Kidney (tissue), 14 donors: Measurements from ENCODE around the gene BTBD9. TPM values are rescaled to one million over a fixed set of nuclear protein-coding genes. Genes with fewer than 3 reads are reported as not detected.

Experiments
- DNase-seq, 5 donors: peaks; one replicate each; pipeline ENCODE4 v3.0.0-alpha.2; 2013 to 2020
- FAIRE-seq: peaks from 2 replicates; lab custom pipeline; 2012; peaks lifted over from hg19 to GRCh38; lab: Jason Lieb, UNC
- H3K27ac ChIP-seq, 2 donors: one replicate each; pipeline ENCODE4 v1.7.0; 2013; ENCODE audit warnings: low read depth in 2 of 2, low read length in 2 of 2, inconsistent platforms in 1 of 2
- H3K27me3 ChIP-seq: one replicate; pipeline ENCODE4 v1.7.1; 2013; ENCODE audit warnings: low read length, inconsistent platforms; ENCODE audit not compliant: control insufficient read depth, insufficient read depth
- H3K36me3 ChIP-seq, 3 donors: one replicate each; pipeline versions ENCODE4 v1.7.0 to v1.7.1; 2013; ENCODE audit warnings: low read length in 3 of 3, control low read depth in 1 of 3, inconsistent platforms in 1 of 3; ENCODE audit not compliant: insufficient read depth in 3 of 3, control insufficient read depth in 2 of 3
- H3K4me1 ChIP-seq, 3 donors: one replicate each; pipeline versions ENCODE4 v1.7.0 to v1.7.1; 2013; ENCODE audit warnings: low read length in 3 of 3, inconsistent platforms in 1 of 3, low read depth in 1 of 3; ENCODE audit not compliant: control insufficient read depth in 2 of 3, insufficient read depth in 2 of 3
- H3K4me3 ChIP-seq, 3 donors: one replicate each; pipeline versions ENCODE4 v1.7.0 to v1.8.1; 2013; ENCODE audit warnings: low read length in 3 of 3, control low read depth in 1 of 3, inconsistent platforms in 1 of 3
- H3K9ac ChIP-seq, 3 donors: one replicate each; pipeline versions ENCODE4 v1.7.0 to v1.7.1; 2013; ENCODE audit warnings: low read length in 3 of 3, control low read depth in 1 of 3, inconsistent platforms in 1 of 3
- H3K9me3 ChIP-seq, 3 donors: one replicate each; pipeline versions ENCODE4 v1.7.0 to v1.7.1; 2013; ENCODE audit warnings: low read length in 3 of 3, control low read depth in 1 of 3, inconsistent platforms in 1 of 3; ENCODE audit not compliant: control insufficient read depth in 2 of 3, insufficient read depth in 1 of 3
- CTCF ChIP-seq: IDR thresholded peaks from 3 replicates; pipeline ENCODE4 v1.5.1; 2012; ENCODE audit warnings: mild to moderate bottlenecking, moderate library complexity, borderline replicate concordance; ENCODE audit not compliant: insufficient read depth; ENCODE audit errors: extremely low read depth
- intact Hi-C: fragments of 100-400 bp; cut with DNase I; formaldehyde crosslinking; loops from one replicate; pipeline ENCODE4 v1.11.1; 2022
- polyA plus RNA-seq: library from polyadenylated mRNA; stranded (reverse); fragments of 350-450 nt; fragmentation: Illumina TruSeq; extraction: RNeasy Lipid Tissue Mini Kit (QIAGEN cat#74804); gene quantifications from one replicate; pipeline ENCODE4 v1.2.3, GENCODE V29; 2014; ENCODE audit warnings: low read depth, low replicate concordance; ENCODE audit not compliant: insufficient read depth
- total RNA-seq: library from RNA; stranded (reverse); fragmentation: NEBNext Ultra II Directional; extraction: Animal tissue kit (Norgen Biotek cat#: 25700); gene quantifications from one replicate; pipeline ENCODE4 v1.2.1, GENCODE V29; 2021
- donor health status: control.
- donor health status: control.
- donor health status: control.
- donor health status: control.
- donor health status: control.
- donor health status: DM: yes; HTN: yes; CAD: no.
- donor health status: Normal renal cell carcinoma (clear cell type).

Gene BTBD9
- total and polyA plus RNA-seq, 2 donors from 2014 or later: 4.2 to 29.9 TPM

- no peak for FAIRE-seq
- no peak for TF ChIP-seq CTCF
- H3K36me3 ChIP-seq: no peaks in the 10 kb centered on the region
- H3K27ac ChIP-seq: no peak overlapping the region
- H3K4me3 ChIP-seq: no peak overlapping the region
- no peaks in the 10 kb centered on the region for H3K27me3 ChIP-seq
- intact Hi-C loops: no loop called here
- H3K9ac ChIP-seq: no peak overlapping the region
- no peaks in the 10 kb centered on the region for H3K9me3 ChIP-seq
- no peaks in the 10 kb centered on the region for H3K4me1 ChIP-seq
- no peak for DNase-seq
Measured at GRCh38 chr6:38248500-38249234, 391.1 kb downstream of the BTBD9 start.

- H3K27ac ChIP-seq: no peak overlapping the region
- FAIRE-seq: no peak
- no peak for DNase-seq
- no peaks in the 10 kb centered on the region for H3K36me3 ChIP-seq
- H3K9ac ChIP-seq: no peak overlapping the region
- H3K9me3 ChIP-seq: no peaks in the 10 kb centered on the region
- intact Hi-C loops: no loop called here
- H3K4me3 ChIP-seq: no peak overlapping the region
- no peaks in the 10 kb centered on the region for H3K4me1 ChIP-seq
- H3K27me3 ChIP-seq: no peaks in the 10 kb centered on the region
- no peak for TF ChIP-seq CTCF
Measured at GRCh38 chr6:38245295-38245694, 394.4 kb downstream of the BTBD9 start.

- no peaks in the 10 kb centered on the region for H3K27me3 ChIP-seq
- no peaks in the 10 kb centered on the region for H3K36me3 ChIP-seq
- H3K9me3 ChIP-seq: no peaks in the 10 kb centered on the region
- no peak overlapping the region for H3K4me3 ChIP-seq
- DNase-seq (no peak), FAIRE-seq (no peak)
- no peak overlapping the region for H3K9ac ChIP-seq
- no peak overlapping the region for H3K27ac ChIP-seq
- intact Hi-C loops: no loop called here
- no peaks in the 10 kb centered on the region for H3K4me1 ChIP-seq
- TF ChIP-seq CTCF: no peak
Measured at GRCh38 chr6:38244869-38245268, 394.9 kb downstream of the BTBD9 start.
